Bronchial smooth muscle cell (primary cell): ENCODE data around the gene OR6K2. TPM values are rescaled to one million over a fixed set of nuclear protein-coding genes. Genes with fewer than 3 reads are reported as not detected.

Experiments
- total RNA-seq: library from RNA; depleted of rRNA; stranded (reverse); fragments of >200 nt; gene quantifications from 2 replicates; pipeline ENCODE4 v1.2.1, GENCODE V29; 2014

The OR6K2 gene
- not detected in 2 replicates for total RNA-seq

GRCh38 chr1:158700552-158700951 is at the start of gene OR6K2:
OR6K2 (minus strand) TSS chr1:158700652; CDS start chr1:158700652, 0 bp downstream.

GRCh38 chr1:158720620-158721019 is 20.2 kb upstream of the OR6K2 start, which contains the start of gene OR6K3:
OR6K3 (minus strand) TSS chr1:158720720; CDS start chr1:158718115, 2,605 bp downstream.

DNA sequence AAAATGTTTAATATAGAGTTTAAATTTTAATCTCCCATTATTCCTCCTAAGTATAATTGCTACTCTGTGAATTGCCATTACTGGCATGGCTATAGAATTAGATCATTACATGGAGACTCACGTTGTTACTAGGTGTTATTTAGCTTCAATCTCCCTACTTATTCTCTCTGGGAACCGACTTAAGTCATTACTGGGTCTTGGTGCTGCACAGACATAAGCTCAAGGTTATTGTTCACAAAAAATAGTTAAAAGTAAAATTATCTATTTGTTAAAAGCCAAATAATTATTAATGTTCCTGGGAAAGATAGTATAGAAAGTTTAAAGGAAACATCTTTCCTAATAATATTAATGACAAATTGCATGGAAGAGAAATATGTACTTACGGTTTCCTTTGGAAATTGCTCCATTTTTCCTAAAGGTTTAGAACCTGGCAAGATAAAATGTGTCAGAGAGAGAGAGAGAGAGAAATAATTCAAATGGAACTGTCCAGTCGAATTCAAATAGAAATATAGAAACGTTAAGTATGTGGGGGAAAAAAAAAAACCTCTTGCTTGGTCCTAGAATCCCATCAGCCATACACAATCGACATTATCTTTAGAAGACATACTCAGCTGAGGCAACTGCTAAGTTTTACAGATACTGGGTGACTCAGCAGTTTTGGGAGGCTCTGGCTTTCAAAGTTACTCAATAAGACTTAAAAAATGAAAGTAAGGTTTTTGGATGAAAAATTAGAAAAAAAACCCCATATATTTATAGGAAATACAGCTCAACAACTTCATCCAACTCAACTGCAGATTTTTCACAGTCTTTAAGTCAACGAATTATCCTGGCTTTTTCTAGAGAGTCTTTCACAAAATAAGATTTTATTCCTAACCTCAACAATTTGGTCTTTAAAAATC is 14.1 kb downstream of the OR6K2 start, which contains the start of gene SPTA1:
SPTA1 (minus strand) TSS at position 605 of the 899 bp plus-strand sequence; CDS start at position 407, 198 bp downstream.

Other genes with a start within 250 kb of the OR6K2 start
- gene OR10K1, start 238.8 kb downstream of the OR6K2 start, total RNA-seq: not detected in 2 replicates
- gene OR10R2, start 228.4 kb downstream of the OR6K2 start, total RNA-seq: not detected in 2 replicates
- not detected in 2 replicates for gene OR6Y1, start 146.2 kb downstream of the OR6K2 start, total RNA-seq
- not detected in 2 replicates for gene OR6P1, start 130.1 kb downstream of the OR6K2 start, total RNA-seq
- not detected in 2 replicates for gene OR10X1, start 120.8 kb downstream of the OR6K2 start, total RNA-seq
- not detected in 2 replicates for gene OR10Z1, start 95.4 kb downstream of the OR6K2 start, total RNA-seq
- 0.52 TPM in 1 of 2 replicates, not detected in the other for gene SPTA1, start 13.9 kb downstream of the OR6K2 start, total RNA-seq
- not detected in 2 replicates for gene OR6K3, start 20.1 kb upstream of the OR6K2 start, total RNA-seq
- not detected in 2 replicates for gene OR6K6, start 54.1 kb upstream of the OR6K2 start, total RNA-seq
- not detected in 2 replicates for gene OR6N1, start 71.5 kb upstream of the OR6K2 start, total RNA-seq
- gene OR6N2, start 80.6 kb upstream of the OR6K2 start, total RNA-seq: not detected in 2 replicates
- gene MNDA, start 130.7 kb upstream of the OR6K2 start, total RNA-seq: not detected in 2 replicates
- not detected in 2 replicates for gene PYHIN1, start 230.9 kb upstream of the OR6K2 start, total RNA-seq